Bronchial epithelial cell (primary cell): ENCODE measurements around the gene ENTREP3. TPM values are rescaled to one million over a fixed set of nuclear protein-coding genes. Genes with fewer than 3 reads are reported as not detected.
"Not testable (repeated sequence)": the region's sequence is repeated elsewhere in the genome, so short reads cannot be mapped to it uniquely, and the experiment has no call there.

Source experiments
- DNase-seq: peaks from one replicate; pipeline ENCODE4 v3.0.0-alpha.2; 2010; ENCODE audit warnings: low read depth
- FAIRE-seq: peaks from 2 replicates; lab custom pipeline; 2011; peaks lifted over from hg19 to GRCh38; lab: Jason Lieb, UNC
- H3K27me3 ChIP-seq: 2 replicates; pipeline ENCODE4 v1.5.1; 2011; ENCODE audit warnings: low read length; ENCODE audit not compliant: control insufficient read depth, insufficient read depth
- H3K36me3 ChIP-seq: 2 replicates; pipeline ENCODE4 v1.5.1; 2011; ENCODE audit warnings: low read length; ENCODE audit not compliant: control insufficient read depth, insufficient read depth
- H3K4me3 ChIP-seq: 2 replicates; pipeline ENCODE4 v1.5.1; 2011; ENCODE audit warnings: mild to moderate bottlenecking, low read depth, low read length, control low read depth
- CTCF ChIP-seq: IDR thresholded peaks from 2 replicates; pipeline ENCODE4 v1.5.1; 2011; ENCODE audit warnings: mild to moderate bottlenecking, moderate library complexity, low read length, control low read depth, inconsistent platforms; ENCODE audit not compliant: insufficient read depth, severe bottlenecking
- total RNA-seq: library from RNA; depleted of rRNA; stranded (reverse); fragments of >200 nt; gene quantifications from 2 replicates; pipeline ENCODE4 v1.2.1, GENCODE V29; 2014

Gene ENTREP3
- total RNA-seq, 1 donor from 2014 or later, result 3.7 TPM

- Histone ChIP-seq H3K36me3 (peaks cover 2% of the 10 kb centered on the region), H3K27me3 (no peaks in the 10 kb centered on the region), H3K4me3 (no peak overlapping the region)
- no peak for DNase-seq
- TF ChIP-seq CTCF, result no peak
- no peak for FAIRE-seq
These were observed 2.1 kb downstream of the ENTREP3 start for GRCh38 chr1:155253208-155253607.

- Histone ChIP-seq H3K4me3 (no peak overlapping the region), H3K36me3 (peaks cover 11% of the 10 kb centered on the region), H3K27me3 (no peaks in the 10 kb centered on the region)
- FAIRE-seq (no peak), DNase-seq (no peak)
- no peak for TF ChIP-seq CTCF
These were observed 3.7 kb downstream of the ENTREP3 start for GRCh38 chr1:155251566-155251965.

GRCh38 chr1:155250633-155251449, 4.4 kb downstream of the ENTREP3 start:
- peak; percentile 99 for TF ChIP-seq CTCF
- no peak for FAIRE-seq
- Histone ChIP-seq H3K4me3 (no peak overlapping the region), H3K27me3 (no peaks in the 10 kb centered on the region), H3K36me3 (peaks cover 10% of the 10 kb centered on the region)
- DNase-seq, result peak; percentile 72

GRCh38 chr1:155250246-155250632, 5.0 kb downstream of the ENTREP3 start:
- DNase-seq, result no peak
- Histone ChIP-seq H3K27me3 (no peaks in the 10 kb centered on the region), H3K4me3 (no peak overlapping the region), H3K36me3 (peaks cover 10% of the 10 kb centered on the region)
- no peak for FAIRE-seq
- TF ChIP-seq CTCF, result no peak

DNA sequence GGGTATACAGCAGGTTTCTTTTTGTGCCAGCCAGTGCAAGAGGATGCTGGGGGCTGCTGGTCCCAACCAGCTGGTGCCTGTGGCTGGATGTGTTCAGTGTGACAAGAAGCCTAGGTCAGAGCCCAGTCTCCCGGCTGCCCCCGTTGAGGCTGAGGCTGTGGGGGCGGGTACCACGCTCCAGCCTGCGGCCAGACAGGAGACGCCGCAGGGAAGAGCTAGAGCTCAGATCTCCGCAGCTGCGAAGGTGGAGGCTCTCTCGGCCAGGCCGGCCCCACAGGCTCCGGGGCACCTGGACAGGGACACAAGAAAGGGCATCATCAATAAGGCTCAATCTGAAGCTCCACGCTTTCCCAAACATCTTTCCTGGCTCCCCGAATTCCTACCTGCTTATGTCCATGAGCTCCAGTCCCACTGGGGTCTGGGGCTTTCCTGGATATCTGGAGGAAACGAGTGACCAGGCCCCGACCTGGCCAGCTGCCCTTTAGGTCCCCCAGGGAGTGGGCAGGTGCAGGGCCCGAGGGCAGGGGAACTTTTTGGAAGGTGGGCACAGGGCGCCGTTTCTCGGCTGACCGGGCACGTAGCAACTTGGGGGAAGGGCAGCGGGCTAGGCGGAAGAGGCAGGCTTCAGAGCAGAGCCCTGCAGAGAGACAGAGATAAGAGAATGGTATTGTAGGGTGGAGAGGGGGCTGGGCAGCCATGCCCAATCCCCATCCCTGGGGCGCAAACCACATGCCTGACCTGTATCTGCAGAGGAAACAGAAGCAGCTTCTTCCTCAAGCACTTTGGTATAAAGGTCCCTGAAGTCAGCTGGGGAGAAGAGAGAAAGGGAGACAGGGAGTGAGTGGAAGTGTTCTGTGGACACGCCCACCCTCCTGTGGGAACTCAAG, 7.4 kb downstream of the ENTREP3 start:
- Histone ChIP-seq H3K4me3 (no peak overlapping the region), H3K36me3 (peaks cover 10% of the 10 kb centered on the region), H3K27me3 (no peaks in the 10 kb centered on the region)
- FAIRE-seq, result no peak
- DNase-seq, result no peak
- no peak for TF ChIP-seq CTCF

GRCh38 chr1:155246796-155247195, 8.5 kb downstream of the ENTREP3 start:
- H3K4me3 ChIP-seq, H3K36me3 ChIP-seq, H3K27me3 ChIP-seq, DNase-seq, FAIRE-seq: not testable (repeated sequence)
